DND-41 (cell line): Measurements from ENCODE around the gene CEP162.
"Not testable (repeated sequence)": the region's sequence is repeated elsewhere in the genome, so short reads cannot be mapped to it uniquely, and the experiment has no call there.

Source experiments
- ATAC-seq: fragments of 200-7000 bp; cut with Tn5 transposase; 3 replicates; pipeline ENCODE4 v1.9.1; 2021; ENCODE audit warnings: low read depth; ENCODE audit not compliant: insufficient read depth
- DNase-seq: peaks from one replicate; pipeline ENCODE4 v3.0.0-alpha.2; 2020
- H2AFZ ChIP-seq: 2 replicates; pipeline ENCODE4 v1.6.0; 2012; ENCODE audit warnings: low read depth, low read length
- H3K27ac ChIP-seq: 2 replicates; pipeline ENCODE4 v1.5.1; 2012; ENCODE audit warnings: low read length, inconsistent platforms
- H3K27me3 ChIP-seq: fragments of 200-600 bp; sonication (generic); 2 replicates; pipeline ENCODE4 v1.6.0; 2012; ENCODE audit warnings: low read length, mild to moderate bottlenecking, inconsistent platforms; ENCODE audit not compliant: insufficient read depth, poor library complexity
- H3K36me3 ChIP-seq: 2 replicates; pipeline ENCODE4 v1.5.1; 2012; ENCODE audit warnings: low read length, inconsistent platforms; ENCODE audit not compliant: insufficient read depth
- H3K4me1 ChIP-seq: 2 replicates; pipeline ENCODE4 v1.5.1; 2012; ENCODE audit warnings: mild to moderate bottlenecking, low read length; ENCODE audit not compliant: insufficient read depth
- H3K4me2 ChIP-seq: 2 replicates; pipeline ENCODE4 v1.6.0; 2012; ENCODE audit warnings: mild to moderate bottlenecking, moderate library complexity, low read length, inconsistent platforms; ENCODE audit not compliant: insufficient read depth
- H3K4me3 ChIP-seq, 2 experiments: fragments of 200-600 bp in 1 of 2; shearing (Covaris generic) in 1 of 2; 2 replicates each; pipeline ENCODE4 v1.5.1; 2012 to 2016; ENCODE audit warnings: inconsistent platforms in 2 of 2, low read length in 2 of 2, mild to moderate bottlenecking in 2 of 2, low read depth in 1 of 2, moderate library complexity in 1 of 2
- H3K79me2 ChIP-seq: 2 replicates; pipeline ENCODE4 v1.6.0; 2012; ENCODE audit warnings: low read length, inconsistent platforms; ENCODE audit not compliant: insufficient read depth
- H3K9ac ChIP-seq: 2 replicates; pipeline ENCODE4 v1.6.0; 2012; ENCODE audit warnings: low read depth, mild to moderate bottlenecking, inconsistent platforms, low read length, moderate library complexity
- H3K9me3 ChIP-seq: 2 replicates; pipeline ENCODE4 v1.5.1; 2012; ENCODE audit warnings: low read length, moderate library complexity, mild to moderate bottlenecking, inconsistent platforms; ENCODE audit not compliant: insufficient read depth, severe bottlenecking
- H4K20me1 ChIP-seq: 2 replicates; pipeline ENCODE4 v1.6.0; 2012; ENCODE audit warnings: low read length; ENCODE audit not compliant: insufficient read depth
- EZH2 ChIP-seq: IDR thresholded peaks from 3 replicates; pipeline ENCODE4 v1.6.1; 2012; ENCODE audit warnings: borderline replicate concordance, low read depth, mild to moderate bottlenecking, moderate library complexity, low read length, inconsistent platforms; ENCODE audit not compliant: severe bottlenecking
- TF ChIP-seq, protein P1 (sequence below): IDR thresholded peaks from 2 replicates; pipeline ENCODE4 v1.5.1; 2012; ENCODE audit warnings: borderline replicate concordance, low read length, moderate library complexity, mild to moderate bottlenecking; ENCODE audit not compliant: poor library complexity, severe bottlenecking; ENCODE audit errors: extremely low read depth

Gene CEP162

DNA sequence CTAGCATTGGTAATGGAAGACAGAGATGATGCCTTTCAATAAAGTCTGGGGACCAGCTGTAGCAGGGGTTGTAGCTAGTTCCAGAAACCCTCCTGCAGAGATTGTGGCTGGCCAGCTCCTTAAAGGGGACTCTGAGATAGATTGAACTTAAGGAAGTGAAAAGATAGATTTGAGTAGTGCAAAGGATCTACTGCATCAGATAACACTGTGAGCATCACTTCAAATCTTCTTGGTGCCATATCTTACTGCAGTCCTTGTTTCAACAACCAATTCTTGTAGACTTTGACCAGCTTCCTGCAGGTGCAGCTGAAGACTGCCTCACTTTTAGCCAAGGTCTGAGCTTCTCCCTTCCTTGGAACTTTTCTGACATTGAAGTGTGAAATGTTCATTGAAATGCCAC, 14.8 kb upstream of the CEP162 start:
- Histone ChIP-seq H3K4me1 (no peaks in the 10 kb centered on the region), H3K27ac (no peak overlapping the region), H3K27me3 (no peaks in the 10 kb centered on the region), H3K4me3 (no peak overlapping the region), H3K9me3 (no peaks in the 10 kb centered on the region), H3K79me2 (no peaks in the 10 kb centered on the region), H2AFZ (no peak overlapping the region), H3K36me3 (no peaks in the 10 kb centered on the region), H4K20me1 (no peaks in the 10 kb centered on the region), H3K9ac (no peak overlapping the region), H3K4me2 (no peak overlapping the region)
- no peak for TF ChIP-seq EZH2
- TF ChIP-seq, protein P1, sequence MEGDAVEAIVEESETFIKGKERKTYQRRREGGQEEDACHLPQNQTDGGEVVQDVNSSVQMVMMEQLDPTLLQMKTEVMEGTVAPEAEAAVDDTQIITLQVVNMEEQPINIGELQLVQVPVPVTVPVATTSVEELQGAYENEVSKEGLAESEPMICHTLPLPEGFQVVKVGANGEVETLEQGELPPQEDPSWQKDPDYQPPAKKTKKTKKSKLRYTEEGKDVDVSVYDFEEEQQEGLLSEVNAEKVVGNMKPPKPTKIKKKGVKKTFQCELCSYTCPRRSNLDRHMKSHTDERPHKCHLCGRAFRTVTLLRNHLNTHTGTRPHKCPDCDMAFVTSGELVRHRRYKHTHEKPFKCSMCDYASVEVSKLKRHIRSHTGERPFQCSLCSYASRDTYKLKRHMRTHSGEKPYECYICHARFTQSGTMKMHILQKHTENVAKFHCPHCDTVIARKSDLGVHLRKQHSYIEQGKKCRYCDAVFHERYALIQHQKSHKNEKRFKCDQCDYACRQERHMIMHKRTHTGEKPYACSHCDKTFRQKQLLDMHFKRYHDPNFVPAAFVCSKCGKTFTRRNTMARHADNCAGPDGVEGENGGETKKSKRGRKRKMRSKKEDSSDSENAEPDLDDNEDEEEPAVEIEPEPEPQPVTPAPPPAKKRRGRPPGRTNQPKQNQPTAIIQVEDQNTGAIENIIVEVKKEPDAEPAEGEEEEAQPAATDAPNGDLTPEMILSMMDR: no peak
- ATAC-seq (0 out of 3 replicates have a peak, but pooled peaks have one; percentile 19), DNase-seq (no peak)

- peak overlapping the region; percentile 96 for H3K4me2 ChIP-seq
- peak overlapping the region; percentile 84; the same call in 1 of the 2 replicates for H3K27ac ChIP-seq
- DNase-seq (no peak), ATAC-seq (peak; percentile 7; the same call in 1 of the 3 replicates)
- no peaks in the 10 kb centered on the region for H3K27me3 ChIP-seq
- H3K36me3 ChIP-seq: peaks cover 5% of the 10 kb centered on the region; the same call in 1 of the 2 replicates
- peaks cover 30% of the 10 kb centered on the region for H3K4me1 ChIP-seq
- H3K4me3 ChIP-seq: peak overlapping the region; percentile 53 to 94; a peak in 3 of 4 replicates
- H3K9me3 ChIP-seq: no peaks in the 10 kb centered on the region
- H2AFZ ChIP-seq: peak overlapping the region; percentile 99
- peaks cover 10% of the 10 kb centered on the region for H3K79me2 ChIP-seq
- peak overlapping the region; percentile 65 for H3K9ac ChIP-seq
- no peaks in the 10 kb centered on the region for H4K20me1 ChIP-seq
- TF ChIP-seq, protein P1: no peak
- TF ChIP-seq EZH2: no peak
These were observed 728 bp upstream of the CEP162 start for GRCh38 chr6:84228198-84228543.

DNA sequence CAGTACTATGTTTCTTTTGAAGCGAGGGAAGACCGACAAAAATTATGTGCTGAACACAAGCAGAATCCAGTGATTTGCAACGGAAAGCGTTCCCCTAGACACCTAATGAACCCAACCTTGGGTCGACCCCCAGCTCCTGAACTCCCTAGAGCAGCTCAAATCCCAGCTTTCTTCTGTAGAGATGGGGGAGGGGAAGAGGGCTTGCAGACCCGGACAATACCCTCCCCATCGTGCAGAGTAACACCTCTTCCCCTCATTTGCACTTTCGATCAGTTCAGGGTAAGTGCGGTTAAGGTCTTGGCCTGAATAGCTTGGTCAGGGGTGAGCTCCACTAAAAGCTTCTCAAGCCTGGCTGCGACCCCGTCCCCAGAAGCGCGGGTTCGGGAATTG, 404 bp downstream of the CEP162 start:
- Histone ChIP-seq H2AFZ (peak overlapping the region; percentile 99), H3K79me2 (peaks cover 10% of the 10 kb centered on the region), H3K27me3 (no peaks in the 10 kb centered on the region), H3K27ac (peak overlapping the region; percentile 84), H3K9ac (peak overlapping the region; percentile 65), H3K4me2 (peak overlapping the region; percentile 96), H3K4me1 (peaks cover 30% of the 10 kb centered on the region), H3K9me3 (no peaks in the 10 kb centered on the region), H3K4me3 (peak overlapping the region; percentile 53 to 94), H4K20me1 (no peaks in the 10 kb centered on the region), H3K36me3 (peaks cover 5% of the 10 kb centered on the region; the same call in 1 of the 2 replicates)
- DNase-seq (no peak), ATAC-seq (peak; percentile 16; the same call in 2 of the 3 replicates)
- TF ChIP-seq, protein P1: no peak
- no peak for TF ChIP-seq EZH2

- DNase-seq: no peak
- peaks cover 30% of the 10 kb centered on the region for H3K4me1 ChIP-seq
- TF ChIP-seq EZH2: no peak
- no peak overlapping the region for H3K4me3 ChIP-seq
- peaks cover 4% of the 10 kb centered on the region; the same call in 1 of the 2 replicates for H4K20me1 ChIP-seq
- no peaks in the 10 kb centered on the region for H3K27me3 ChIP-seq
- H2AFZ ChIP-seq: no peak overlapping the region
- H3K36me3 ChIP-seq: peaks cover 14% of the 10 kb centered on the region
- H3K9me3 ChIP-seq: no peaks in the 10 kb centered on the region
- peaks cover 10% of the 10 kb centered on the region for H3K79me2 ChIP-seq
- H3K27ac ChIP-seq: no peak overlapping the region
- no peak overlapping the region for H3K4me2 ChIP-seq
- no peak overlapping the region for H3K9ac ChIP-seq
- ATAC-seq: no peak
These were observed 3.2 kb downstream of the CEP162 start for GRCh38 chr6:84224251-84224650.

- peaks cover 14% of the 10 kb centered on the region for H3K36me3 ChIP-seq
- peaks cover 27% of the 10 kb centered on the region for H3K4me1 ChIP-seq
- not testable (repeated sequence) for DNase-seq, H3K27me3 ChIP-seq, H3K27ac ChIP-seq, H3K9ac ChIP-seq, ATAC-seq, H4K20me1 ChIP-seq, H3K9me3 ChIP-seq, H2AFZ ChIP-seq, H3K4me2 ChIP-seq, H3K4me3 ChIP-seq
- H3K79me2 ChIP-seq: peaks cover 10% of the 10 kb centered on the region
These were observed 3.8 kb downstream of the CEP162 start for GRCh38 chr6:84223608-84224007.
